C4-2B (cell line): ENCODE measurements around the gene EHD2.
A peak's percentile ranks its signal among the peaks of the same experiment; 100 is the strongest.

ENCODE experiments used
- CTCF ChIP-seq: fragments of 450-650 bp; conservative IDR thresholded peaks from 2 replicates; pipeline ENCODE4 v1.5.1; 2017; ENCODE audit warnings: mild to moderate bottlenecking
- ZFX ChIP-seq: fragments of 450-650 bp; IDR thresholded peaks from 2 replicates; pipeline ENCODE4 v1.6.1; 2017

- TF ChIP-seq CTCF (peak; percentile 82), ZFX (no peak)
Measured at GRCh38 chr19:47697863-47698609, 15.2 kb upstream of the EHD2 start.
